HL-60 (cell line): Measurements from ENCODE around the gene ADIPOR2.
A peak's percentile ranks its signal among the peaks of the same experiment; 100 is the strongest.

ENCODE experiments used
- GABPA ChIP-seq: IDR thresholded peaks from 2 replicates; pipeline ENCODE4 v1.6.1; 2012; ENCODE audit warnings: low read depth
- POLR2AphosphoS5 ChIP-seq: IDR thresholded peaks from 2 replicates; pipeline ENCODE4 v1.6.1; 2012; ENCODE audit warnings: low read depth
- SPI1 ChIP-seq: IDR thresholded peaks from 2 replicates; pipeline ENCODE4 v1.6.1; 2012; ENCODE audit warnings: low read depth, mild to moderate bottlenecking, borderline replicate concordance
- TF ChIP-seq, protein P1 (sequence below): IDR thresholded peaks from one replicate; pipeline ENCODE4 v1.5.1; 2011; ENCODE audit warnings: low read length, control low read depth, inconsistent platforms; ENCODE audit not compliant: insufficient read depth
- TF ChIP-seq, protein P2 (sequence below): IDR thresholded peaks from 2 replicates; pipeline ENCODE4 v1.6.1; 2012; ENCODE audit warnings: low read depth; ENCODE audit not compliant: insufficient replicate concordance

DNA sequence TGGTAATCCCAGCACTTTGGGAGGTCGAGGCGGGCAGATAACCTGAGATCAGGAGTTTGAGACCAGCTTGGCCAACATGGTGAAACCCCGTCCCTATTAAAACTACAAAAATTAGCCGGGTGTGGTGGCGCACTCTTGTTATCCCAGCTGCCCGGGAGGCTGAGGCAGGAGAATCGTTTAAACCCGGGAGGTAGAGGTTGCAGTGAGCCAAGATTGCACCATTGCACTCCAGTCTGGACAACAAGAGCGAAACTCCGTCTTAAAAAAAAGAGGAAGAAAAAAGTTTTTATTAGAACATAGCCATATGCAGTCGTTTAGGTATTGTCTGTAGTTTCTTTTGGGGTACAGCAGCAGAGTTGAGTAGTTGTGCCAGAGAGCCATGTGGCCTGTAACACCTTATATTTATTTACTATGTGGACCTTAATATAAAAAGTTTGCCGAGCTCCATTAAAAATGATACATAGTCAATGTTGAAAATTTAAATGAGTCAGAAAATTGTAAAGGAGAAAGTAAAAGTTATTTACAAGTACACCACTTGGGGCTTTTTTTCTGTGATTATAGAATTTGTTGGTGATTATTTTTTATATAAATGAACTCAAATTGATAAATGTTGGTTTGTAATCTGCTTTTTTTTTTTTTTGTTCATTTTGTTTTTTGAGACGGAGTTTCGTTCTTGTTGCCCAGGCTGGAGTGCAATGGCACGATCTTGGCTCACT lies 2.2 kb downstream of the ADIPOR2 start:
- TF ChIP-seq, protein P1, sequence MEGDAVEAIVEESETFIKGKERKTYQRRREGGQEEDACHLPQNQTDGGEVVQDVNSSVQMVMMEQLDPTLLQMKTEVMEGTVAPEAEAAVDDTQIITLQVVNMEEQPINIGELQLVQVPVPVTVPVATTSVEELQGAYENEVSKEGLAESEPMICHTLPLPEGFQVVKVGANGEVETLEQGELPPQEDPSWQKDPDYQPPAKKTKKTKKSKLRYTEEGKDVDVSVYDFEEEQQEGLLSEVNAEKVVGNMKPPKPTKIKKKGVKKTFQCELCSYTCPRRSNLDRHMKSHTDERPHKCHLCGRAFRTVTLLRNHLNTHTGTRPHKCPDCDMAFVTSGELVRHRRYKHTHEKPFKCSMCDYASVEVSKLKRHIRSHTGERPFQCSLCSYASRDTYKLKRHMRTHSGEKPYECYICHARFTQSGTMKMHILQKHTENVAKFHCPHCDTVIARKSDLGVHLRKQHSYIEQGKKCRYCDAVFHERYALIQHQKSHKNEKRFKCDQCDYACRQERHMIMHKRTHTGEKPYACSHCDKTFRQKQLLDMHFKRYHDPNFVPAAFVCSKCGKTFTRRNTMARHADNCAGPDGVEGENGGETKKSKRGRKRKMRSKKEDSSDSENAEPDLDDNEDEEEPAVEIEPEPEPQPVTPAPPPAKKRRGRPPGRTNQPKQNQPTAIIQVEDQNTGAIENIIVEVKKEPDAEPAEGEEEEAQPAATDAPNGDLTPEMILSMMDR: no peak
- no peak for TF ChIP-seq SPI1
- no peak for TF ChIP-seq GABPA
- TF ChIP-seq POLR2AphosphoS5: peak; percentile 30; the same call in 1 of the 2 replicates
- TF ChIP-seq, protein P2, sequence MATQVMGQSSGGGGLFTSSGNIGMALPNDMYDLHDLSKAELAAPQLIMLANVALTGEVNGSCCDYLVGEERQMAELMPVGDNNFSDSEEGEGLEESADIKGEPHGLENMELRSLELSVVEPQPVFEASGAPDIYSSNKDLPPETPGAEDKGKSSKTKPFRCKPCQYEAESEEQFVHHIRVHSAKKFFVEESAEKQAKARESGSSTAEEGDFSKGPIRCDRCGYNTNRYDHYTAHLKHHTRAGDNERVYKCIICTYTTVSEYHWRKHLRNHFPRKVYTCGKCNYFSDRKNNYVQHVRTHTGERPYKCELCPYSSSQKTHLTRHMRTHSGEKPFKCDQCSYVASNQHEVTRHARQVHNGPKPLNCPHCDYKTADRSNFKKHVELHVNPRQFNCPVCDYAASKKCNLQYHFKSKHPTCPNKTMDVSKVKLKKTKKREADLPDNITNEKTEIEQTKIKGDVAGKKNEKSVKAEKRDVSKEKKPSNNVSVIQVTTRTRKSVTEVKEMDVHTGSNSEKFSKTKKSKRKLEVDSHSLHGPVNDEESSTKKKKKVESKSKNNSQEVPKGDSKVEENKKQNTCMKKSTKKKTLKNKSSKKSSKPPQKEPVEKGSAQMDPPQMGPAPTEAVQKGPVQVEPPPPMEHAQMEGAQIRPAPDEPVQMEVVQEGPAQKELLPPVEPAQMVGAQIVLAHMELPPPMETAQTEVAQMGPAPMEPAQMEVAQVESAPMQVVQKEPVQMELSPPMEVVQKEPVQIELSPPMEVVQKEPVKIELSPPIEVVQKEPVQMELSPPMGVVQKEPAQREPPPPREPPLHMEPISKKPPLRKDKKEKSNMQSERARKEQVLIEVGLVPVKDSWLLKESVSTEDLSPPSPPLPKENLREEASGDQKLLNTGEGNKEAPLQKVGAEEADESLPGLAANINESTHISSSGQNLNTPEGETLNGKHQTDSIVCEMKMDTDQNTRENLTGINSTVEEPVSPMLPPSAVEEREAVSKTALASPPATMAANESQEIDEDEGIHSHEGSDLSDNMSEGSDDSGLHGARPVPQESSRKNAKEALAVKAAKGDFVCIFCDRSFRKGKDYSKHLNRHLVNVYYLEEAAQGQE: no peak
